B cell (primary cell): ENCODE measurements around the gene GIMAP2. TPM values are rescaled to one million over a fixed set of nuclear protein-coding genes. Genes with fewer than 3 reads are reported as not detected.

Source experiments
- ATAC-seq: fragments of 200-7000 bp; cut with Tn5 transposase; one replicate; pipeline ENCODE4 v1.10.0; 2021; ENCODE audit warnings: low read depth, mild to moderate bottlenecking, moderate number of reproducible peaks, moderate library complexity
- CTCF ChIA-PET: fragments of 350-600 bp; sonication (Branson Sonifier 250); formaldehyde crosslinking; loops from one replicate; lab custom pipeline; 2021; ENCODE audit warnings: antibody characterized with exemption, inconsistent platforms; lab: Charles Lee
- POLR2A ChIA-PET: fragments of 350-600 bp; sonication (Branson Sonifier 250); formaldehyde crosslinking; loops from one replicate; lab custom pipeline; 2021; ENCODE audit warnings: antibody characterized with exemption; lab: Charles Lee
- DNase-seq: peaks from one replicate; pipeline ENCODE4 v3.0.0; 2013
- H2AFZ ChIP-seq: 2 replicates; pipeline ENCODE4 v1.6.1; 2012; ENCODE audit warnings: mild to moderate bottlenecking, low read depth, low read length; ENCODE audit not compliant: insufficient read depth, poor library complexity, severe bottlenecking
- H3K27ac ChIP-seq, 2 donors: 1 replicate in 1 of 2; 2 replicates in 1 of 2; pipeline ENCODE4 v1.5.1; 2012 to 2013; ENCODE audit warnings: low read length in 2 of 2, mild to moderate bottlenecking in 2 of 2, moderate library complexity in 1 of 2
- H3K27me3 ChIP-seq, 4 experiments: fragments of 200-600 bp in 1 of 4; sonication (generic) in 1 of 4; replicated peaks in 1 of 4; 1 replicate in 2 of 4; 2 replicates in 2 of 4; pipeline versions ENCODE4 v1.6.1 to v1.7.0; 2013 to 2016; ENCODE audit warnings: low read length in 3 of 4, mild to moderate bottlenecking in 2 of 4, mixed read lengths in 1 of 4, moderate library complexity in 1 of 4; ENCODE audit not compliant: insufficient read depth in 4 of 4, control insufficient read depth in 3 of 4; ENCODE audit errors: control extremely low read depth in 1 of 4
- H3K36me3 ChIP-seq, 2 experiments: replicated peaks in 1 of 2; 1 replicate in 1 of 2; 2 replicates in 1 of 2; pipeline versions ENCODE4 v1.6.1 to v1.7.1; 2013; ENCODE audit warnings: low read length in 1 of 2; ENCODE audit not compliant: insufficient read depth in 2 of 2, control insufficient read depth in 1 of 2; ENCODE audit errors: control extremely low read depth in 1 of 2, extremely low read depth in 1 of 2
- H3K4me1 ChIP-seq, 2 donors: fragments of 200-600 bp in 1 of 2; sonication (generic) in 1 of 2; 1 replicate in 1 of 2; 2 replicates in 1 of 2; pipeline versions ENCODE4 v1.5.1 to v1.6.1; 2013 to 2017; ENCODE audit warnings: low read length in 2 of 2; ENCODE audit not compliant: control insufficient read depth in 2 of 2, insufficient read depth in 2 of 2
- H3K4me2 ChIP-seq: replicated peaks from 2 replicates; pipeline ENCODE3; 2012; ENCODE audit warnings: mild to moderate bottlenecking, low read depth, low read length; ENCODE audit not compliant: poor library complexity, severe bottlenecking
- H3K4me3 ChIP-seq, 5 experiments: fragments of 200-600 bp in 1 of 5; sonication (generic) in 1 of 5; 1 replicate in 3 of 5; 2 replicates in 2 of 5; pipeline versions ENCODE4 v1.5.1 to v1.7.0; 2011 to 2016; ENCODE audit warnings: low read length in 4 of 5, mild to moderate bottlenecking in 4 of 5, low read depth in 2 of 5, control low read depth in 1 of 5, moderate library complexity in 1 of 5; ENCODE audit not compliant: insufficient read depth in 1 of 5; ENCODE audit errors: control extremely low read depth in 1 of 5, extremely low read depth in 1 of 5
- H3K79me2 ChIP-seq: fragments of 200-600 bp; sonication (generic); one replicate; pipeline ENCODE4 v1.6.0; 2016; ENCODE audit warnings: low read length; ENCODE audit not compliant: control insufficient read depth, insufficient read depth
- H3K9ac ChIP-seq: fragments of 200-600 bp; sonication (generic); 2 replicates; pipeline ENCODE4 v1.6.1; 2017; ENCODE audit warnings: mild to moderate bottlenecking, low read length, moderate library complexity
- H3K9me3 ChIP-seq, 3 donors: one replicate each; pipeline versions ENCODE4 v1.6.1 to v1.7.1; 2013; ENCODE audit warnings: low read length in 2 of 3; ENCODE audit not compliant: control insufficient read depth in 2 of 3, insufficient read depth in 1 of 3; ENCODE audit errors: control extremely low read depth in 1 of 3
- H4K20me1 ChIP-seq: 2 replicates; pipeline ENCODE4 v1.6.0; 2012; ENCODE audit warnings: mild to moderate bottlenecking, low read length; ENCODE audit not compliant: insufficient read depth, control insufficient read depth, poor library complexity, severe bottlenecking
- H3K27ac Mint-ChIP-seq: one replicate; pipeline ENCODE4 v1.8.0; 2021; ENCODE audit warnings: mixed read lengths
- H3K27me3 Mint-ChIP-seq: one replicate; pipeline ENCODE4 v1.8.0; 2021; ENCODE audit warnings: mixed read lengths
- H3K4me1 Mint-ChIP-seq: one replicate; pipeline ENCODE4 v1.8.0; 2021; ENCODE audit warnings: mixed read lengths
- H3K4me3 Mint-ChIP-seq: one replicate; pipeline ENCODE4 v1.8.0; 2021; ENCODE audit warnings: mixed read lengths
- H3K9me3 Mint-ChIP-seq: one replicate; pipeline ENCODE4 v1.8.0; 2022; ENCODE audit warnings: mixed read lengths; ENCODE audit not compliant: insufficient read depth
- EZH2 ChIP-seq: IDR thresholded peaks from 2 replicates; pipeline ENCODE4 v1.6.1; 2012; ENCODE audit warnings: borderline replicate concordance, low read depth, mild to moderate bottlenecking, moderate library complexity, low read length; ENCODE audit not compliant: insufficient read depth, poor library complexity, severe bottlenecking
- WGBS: methylation state at CpG from one replicate; pipeline ENCODE4 v1.1.5; 2013; ENCODE audit warnings: missing lambda C conversion rate; ENCODE audit not compliant: insufficient coverage; 5-methylcytosine and 5-hydroxymethylcytosine counted together
- intact Hi-C: fragments of 100-400 bp; cut with micrococcal nuclease; formaldehyde crosslinking; loops from one replicate; pipeline ENCODE4 v1.10.0; 2022
- polyA plus RNA-seq: library from polyadenylated mRNA; depleted of rRNA; stranded (reverse); fragments of >200 nt; gene quantifications from 2 replicates; pipeline ENCODE4 v1.2.3, GENCODE V29; 2012
- total RNA-seq, 2 donors: library from RNA; stranded (reverse); fragments of 120-200 nt in 1 of 2; gene quantifications; 1 replicate in 1 of 2; 2 replicates in 1 of 2; pipeline versions ENCODE4 v1.2.3 to v1.2.4, GENCODE V29; 2013 to 2022
- TF ChIP-seq, protein P1 (sequence below): fragments of 200-600 bp; IDR thresholded peaks from one replicate; pipeline ENCODE4 v1.8.0; 2022; ENCODE audit warnings: antibody characterized with exemption, mild to moderate bottlenecking

Gene GIMAP2
- total and polyA plus RNA-seq, 2 donors (not counting 1 experiment from before 2014, with no cell fraction given), result 13.2 to 18.1 TPM

DNA sequence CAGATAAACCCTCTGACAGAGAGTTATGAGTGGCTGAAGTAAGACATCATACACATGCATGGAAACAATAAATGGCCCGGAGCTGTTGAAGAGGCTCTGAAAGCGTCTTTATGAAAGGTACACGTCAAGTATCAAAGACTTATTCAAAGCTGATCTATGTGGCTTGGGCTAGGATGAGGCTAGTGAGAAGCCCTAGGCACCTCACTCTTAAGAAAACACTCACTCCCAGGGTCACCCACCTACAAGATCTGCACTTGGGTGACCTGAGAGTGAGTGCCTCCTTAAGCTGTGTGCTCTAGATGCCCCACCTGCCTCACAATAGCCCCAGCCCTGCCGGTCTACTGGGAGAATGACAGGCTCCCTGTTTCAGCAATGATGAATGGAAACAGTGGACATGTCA lies 29.8 kb downstream of the GIMAP2 start:
- Mint-ChIP-seq H3K27me3 (no peaks in the 10 kb centered on the region), H3K4me1 (peaks cover 15% of the 10 kb centered on the region), H3K27ac (no peak overlapping the region), H3K4me3 (no peak overlapping the region), H3K9me3 (peaks cover 4% of the 10 kb centered on the region)
- H3K4me2 ChIP-seq, result no peak overlapping the region
- H3K27me3 ChIP-seq, result no peaks in the 10 kb centered on the region
- H3K9ac ChIP-seq, result no peak overlapping the region
- peaks cover 0 to 5% of the 10 kb centered on the region in 2 experiments for H3K36me3 ChIP-seq
- H3K4me3 ChIP-seq, result no peak overlapping the region
- TF ChIP-seq, protein P1, sequence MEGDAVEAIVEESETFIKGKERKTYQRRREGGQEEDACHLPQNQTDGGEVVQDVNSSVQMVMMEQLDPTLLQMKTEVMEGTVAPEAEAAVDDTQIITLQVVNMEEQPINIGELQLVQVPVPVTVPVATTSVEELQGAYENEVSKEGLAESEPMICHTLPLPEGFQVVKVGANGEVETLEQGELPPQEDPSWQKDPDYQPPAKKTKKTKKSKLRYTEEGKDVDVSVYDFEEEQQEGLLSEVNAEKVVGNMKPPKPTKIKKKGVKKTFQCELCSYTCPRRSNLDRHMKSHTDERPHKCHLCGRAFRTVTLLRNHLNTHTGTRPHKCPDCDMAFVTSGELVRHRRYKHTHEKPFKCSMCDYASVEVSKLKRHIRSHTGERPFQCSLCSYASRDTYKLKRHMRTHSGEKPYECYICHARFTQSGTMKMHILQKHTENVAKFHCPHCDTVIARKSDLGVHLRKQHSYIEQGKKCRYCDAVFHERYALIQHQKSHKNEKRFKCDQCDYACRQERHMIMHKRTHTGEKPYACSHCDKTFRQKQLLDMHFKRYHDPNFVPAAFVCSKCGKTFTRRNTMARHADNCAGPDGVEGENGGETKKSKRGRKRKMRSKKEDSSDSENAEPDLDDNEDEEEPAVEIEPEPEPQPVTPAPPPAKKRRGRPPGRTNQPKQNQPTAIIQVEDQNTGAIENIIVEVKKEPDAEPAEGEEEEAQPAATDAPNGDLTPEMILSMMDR, result no peak
- no peak for TF ChIP-seq EZH2
- CTCF ChIA-PET, result no interaction called here
- no peak overlapping the region for H3K27ac ChIP-seq
- H2AFZ ChIP-seq, result peak overlapping the region; percentile 3
- no peaks in the 10 kb centered on the region for H3K9me3 ChIP-seq
- H3K4me1 ChIP-seq, result peaks cover 17 to 18% of the 10 kb centered on the region in 2 donors
- 80% methylated on average over 1 of the region's 4 CpGs for WGBS
- no peak for DNase-seq
- H4K20me1 ChIP-seq, result no peaks in the 10 kb centered on the region
- POLR2A ChIA-PET, result no interaction called here
- H3K79me2 ChIP-seq, result no peaks in the 10 kb centered on the region
- intact Hi-C loops, result no loop called here
- no peak for ATAC-seq

DNA sequence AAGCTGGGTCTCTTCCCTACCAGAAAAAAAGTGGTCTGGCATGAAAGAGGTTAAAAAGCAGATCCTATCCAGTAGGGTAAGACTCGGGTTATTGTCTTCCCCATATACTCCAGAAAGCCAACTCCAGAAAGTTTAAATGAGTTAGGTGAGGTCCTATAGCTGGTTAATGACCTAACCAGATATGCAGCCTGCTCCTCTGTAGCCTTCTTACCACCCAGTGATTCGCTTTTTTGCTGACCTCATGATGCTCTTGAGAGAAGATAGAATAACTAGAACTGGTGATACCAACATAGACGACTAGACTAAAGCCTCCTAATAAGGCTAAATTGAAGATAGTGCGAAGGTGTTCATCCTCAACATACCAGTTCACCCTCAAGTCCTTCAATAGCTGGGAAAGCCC lies 30.2 kb downstream of the GIMAP2 start:
- no peaks in the 10 kb centered on the region for H4K20me1 ChIP-seq
- H3K4me3 Mint-ChIP-seq, result peak overlapping the region; percentile 80
- H3K27me3 ChIP-seq, result no peaks in the 10 kb centered on the region
- peak overlapping the region in 1 of 5 experiments; percentile 62 for H3K4me3 ChIP-seq
- no peak for ATAC-seq
- peak overlapping the region; percentile 75 for H2AFZ ChIP-seq
- no peaks in the 10 kb centered on the region for H3K79me2 ChIP-seq
- peaks cover 0 to 5% of the 10 kb centered on the region in 2 experiments for H3K36me3 ChIP-seq
- CTCF ChIA-PET, result no interaction called here
- H3K4me1 Mint-ChIP-seq, result peaks cover 15% of the 10 kb centered on the region
- no peaks in the 10 kb centered on the region for H3K9me3 ChIP-seq
- no peaks in the 10 kb centered on the region for H3K27me3 Mint-ChIP-seq
- peak overlapping the region; percentile 75 for H3K9ac ChIP-seq
- DNase-seq, result no peak
- intact Hi-C loops, result no loop called here
- POLR2A ChIA-PET, result no interaction called here
- TF ChIP-seq, protein P1, result no peak
- TF ChIP-seq EZH2, result no peak
- H3K27ac Mint-ChIP-seq, result no peak overlapping the region
- H3K27ac ChIP-seq, result peak overlapping the region in 1 of 2 donors; percentile 71
- peaks cover 17 to 18% of the 10 kb centered on the region in 2 donors for H3K4me1 ChIP-seq
- WGBS, result 100% methylated on average over 1 of the region's 4 CpGs
- peaks cover 4% of the 10 kb centered on the region for H3K9me3 Mint-ChIP-seq
- H3K4me2 ChIP-seq, result peak overlapping the region; percentile 72
